Renal pelvis (tissue), 3 donors: ENCODE measurements around the gene SLC2A4. TPM values are rescaled to one million over a fixed set of nuclear protein-coding genes. Genes with fewer than 3 reads are reported as not detected.

ENCODE experiments used
- polyA plus RNA-seq, 3 donors: library from polyadenylated mRNA; unstranded; fragments of 120-200 nt; gene quantifications; one replicate each; pipeline ENCODE4 v1.2.1, GENCODE V29; 2013; ENCODE audit not compliant: insufficient read length in 3 of 3

Gene SLC2A4
- polyA plus RNA-seq, 3 donors = 1.8 to 3.7 (median 2.5) TPM

Other genes with a start within 250 kb of the SLC2A4 start
- gene SLC16A13, start 245.7 kb upstream of the SLC2A4 start, polyA plus RNA-seq = 1 to 10 TPM; 4.5 to 5.1 (median 4.8) TPM
- gene SLC16A11, start 237.6 kb upstream of the SLC2A4 start, polyA plus RNA-seq = under 1 TPM; 0.51 to 0.75 (median 0.67) TPM
- gene CLEC10A, start 201.5 kb upstream of the SLC2A4 start, polyA plus RNA-seq = 1 to 10 TPM in 2 of 3 donors, under 1 TPM in 1; 0.86 to 1.3 (median 1.1) TPM
- gene ASGR2, start 166.9 kb upstream of the SLC2A4 start, polyA plus RNA-seq = 1 to 10 TPM in 2 of 3 donors, under 1 TPM in 1; 0.92 to 2.5 (median 1.3) TPM
- 10 to 100 TPM in 1 of 3 donors, 1 to 10 TPM in 2; 8.1 to 10.6 (median 8.6) TPM for gene ASGR1, start 102.3 kb upstream of the SLC2A4 start, polyA plus RNA-seq
- gene DLG4, start 61.9 kb upstream of the SLC2A4 start, polyA plus RNA-seq = 10 to 100 TPM; 32.1 to 39.7 (median 35.3) TPM
- 100 to 1,000 TPM; 488 to 565 (median 530) TPM for gene ACADVL, start 61.8 kb upstream of the SLC2A4 start, polyA plus RNA-seq
- 10 to 100 TPM; 62.4 to 66.1 (median 64.6) TPM for gene DVL2, start 47.2 kb upstream of the SLC2A4 start, polyA plus RNA-seq
- 10 to 100 TPM; 59.0 to 72.3 (median 64.3) TPM for gene PHF23, start 42.3 kb upstream of the SLC2A4 start, polyA plus RNA-seq
- 100 to 1,000 TPM; 456 to 505 (median 482) TPM for gene GABARAP, start 39.3 kb upstream of the SLC2A4 start, polyA plus RNA-seq
- gene CTDNEP1, start 30.0 kb upstream of the SLC2A4 start, polyA plus RNA-seq = 100 to 1,000 TPM; 145 to 149 (median 146) TPM
- 10 to 100 TPM; 53.8 to 63.4 (median 57.1) TPM for gene ELP5, start 29.5 kb upstream of the SLC2A4 start, polyA plus RNA-seq
- 10 to 100 TPM; 45.0 to 67.5 (median 58.4) TPM for gene CLDN7, start 19.2 kb upstream of the SLC2A4 start, polyA plus RNA-seq
- gene YBX2, start 12.9 kb downstream of the SLC2A4 start, polyA plus RNA-seq = 1 to 10 TPM; 4.0 to 4.7 (median 4.2) TPM
- gene EIF5A, start 25.9 kb downstream of the SLC2A4 start, polyA plus RNA-seq = 100 to 1,000 TPM; 289 to 360 (median 348) TPM
- gene GPS2, start 33.6 kb downstream of the SLC2A4 start, polyA plus RNA-seq = 100 to 1,000 TPM in 1 of 3 donors, 10 to 100 TPM in 2; 96.6 to 102 (median 97.8) TPM
- gene NEURL4, start 47.6 kb downstream of the SLC2A4 start, polyA plus RNA-seq = 10 to 100 TPM; 32.4 to 37.7 (median 35.8) TPM
- 10 to 100 TPM in 1 of 3 donors, 1 to 10 TPM in 2; 7.0 to 10.2 (median 9.8) TPM for gene ACAP1, start 54.8 kb downstream of the SLC2A4 start, polyA plus RNA-seq
- gene KCTD11, start 70.4 kb downstream of the SLC2A4 start, polyA plus RNA-seq = 10 to 100 TPM; 11.8 to 14.5 (median 13.1) TPM
- not detected for gene TMEM95, start 73.4 kb downstream of the SLC2A4 start, polyA plus RNA-seq
- 1 to 10 TPM; 5.7 to 7.9 (median 6.1) TPM for gene TNK1, start 99.4 kb downstream of the SLC2A4 start, polyA plus RNA-seq
- 10 to 100 TPM; 37.4 to 45.5 (median 41.1) TPM for gene PLSCR3, start 112.8 kb downstream of the SLC2A4 start, polyA plus RNA-seq
- gene TMEM256, start 122.4 kb downstream of the SLC2A4 start, polyA plus RNA-seq = 100 to 1,000 TPM in 1 of 3 donors, 10 to 100 TPM in 2; 83.2 to 104 (median 93.7) TPM
- 10 to 100 TPM; 27.6 to 31.3 (median 29.4) TPM for gene NLGN2, start 126.1 kb downstream of the SLC2A4 start, polyA plus RNA-seq
- gene SPEM1, start 138.6 kb downstream of the SLC2A4 start, polyA plus RNA-seq = not detected
- gene SPEM2, start 143.9 kb downstream of the SLC2A4 start, polyA plus RNA-seq = not detected
- not detected for gene SPEM3, start 147.1 kb downstream of the SLC2A4 start, polyA plus RNA-seq
- gene TMEM102, start 153.7 kb downstream of the SLC2A4 start, polyA plus RNA-seq = 1 to 10 TPM; 4.4 to 5.5 (median 5.1) TPM
- gene FGF11, start 157.8 kb downstream of the SLC2A4 start, polyA plus RNA-seq = 1 to 10 TPM; 5.9 to 6.7 (median 6.0) TPM
- gene CHRNB1, start 163.3 kb downstream of the SLC2A4 start, polyA plus RNA-seq = 10 to 100 TPM in 2 of 3 donors, 1 to 10 TPM in 1; 9.0 to 12.1 (median 10.7) TPM
- 10 to 100 TPM; 40.8 to 49.5 (median 47.1) TPM for gene ZBTB4, start 197.9 kb downstream of the SLC2A4 start, polyA plus RNA-seq
- under 1 TPM; 0.20 to 0.67 (median 0.52) TPM for gene SLC35G6, start 199.7 kb downstream of the SLC2A4 start, polyA plus RNA-seq
- 100 to 1,000 TPM; 142 to 149 (median 143) TPM for gene POLR2A, start 202.6 kb downstream of the SLC2A4 start, polyA plus RNA-seq